Fibroblast of skin of left biceps (primary cell): ENCODE results near the gene ODAD2.
A peak's percentile ranks its signal among the peaks of the same experiment; 100 is the strongest.
"Not testable (repeated sequence)": the region's sequence is repeated elsewhere in the genome, so short reads cannot be mapped to it uniquely, and the experiment has no call there.

Experiments used
- DNase-seq, 2 experiments: peaks; one replicate each; pipeline ENCODE4 v3.0.0-alpha.2; 2013; ENCODE audit warnings: low read depth in 2 of 2

ODAD2 gene

DNA sequence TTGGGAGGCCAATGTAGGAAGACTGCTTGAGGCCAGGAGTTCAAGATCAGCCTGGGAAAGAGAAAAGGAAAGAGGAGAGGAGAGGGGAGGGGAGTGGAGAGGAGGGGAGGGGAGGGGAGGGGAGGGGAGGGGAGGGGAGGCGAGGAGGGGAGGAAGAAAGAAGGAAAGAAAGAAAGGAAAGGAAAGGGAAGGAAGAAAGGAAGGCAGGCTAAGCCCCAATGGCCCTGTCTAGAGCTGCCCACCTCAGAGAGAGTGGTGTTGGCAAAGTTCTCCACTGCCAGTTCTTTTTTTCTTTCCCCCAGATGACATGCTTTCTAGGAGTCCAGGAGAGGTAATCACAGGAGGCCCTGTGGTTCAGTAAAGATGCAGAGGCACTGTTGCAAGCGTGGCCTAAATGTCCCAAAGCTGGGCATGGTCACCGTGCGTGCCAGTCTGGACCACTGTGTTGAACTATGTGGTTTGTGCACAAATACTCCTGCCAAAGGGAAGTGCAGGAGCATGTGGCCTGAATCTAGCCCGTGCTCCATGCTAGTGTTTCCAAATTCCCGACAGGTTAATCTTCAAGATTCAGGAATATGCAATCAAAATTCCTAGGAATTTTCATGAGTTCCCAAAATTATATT is 39.7 kb downstream of the ODAD2 start:
- DNase-seq = no peak

GRCh38 chr10:27958383-27958782 is 40.5 kb downstream of the ODAD2 start:
- not testable (repeated sequence) for DNase-seq

DNA sequence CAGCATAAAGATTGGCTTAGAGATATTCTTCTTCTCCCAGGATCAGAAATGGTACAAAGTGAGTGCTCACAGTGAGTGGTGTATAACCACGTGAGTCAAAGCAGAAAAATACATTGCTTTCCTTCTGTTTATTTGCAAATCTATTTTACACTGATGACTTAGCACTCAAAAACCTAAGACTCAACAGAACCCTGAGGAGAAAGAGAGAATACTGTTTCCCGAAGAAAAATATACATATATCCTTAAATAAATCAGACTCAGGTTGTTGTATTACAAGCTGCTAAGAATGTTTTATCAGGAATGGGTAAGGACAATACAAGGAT is 48.7 kb downstream of the ODAD2 start:
- DNase-seq = no peak

- no peak for DNase-seq
These were observed 49.2 kb downstream of the ODAD2 start for GRCh38 chr10:27949528-27950241.

DNA sequence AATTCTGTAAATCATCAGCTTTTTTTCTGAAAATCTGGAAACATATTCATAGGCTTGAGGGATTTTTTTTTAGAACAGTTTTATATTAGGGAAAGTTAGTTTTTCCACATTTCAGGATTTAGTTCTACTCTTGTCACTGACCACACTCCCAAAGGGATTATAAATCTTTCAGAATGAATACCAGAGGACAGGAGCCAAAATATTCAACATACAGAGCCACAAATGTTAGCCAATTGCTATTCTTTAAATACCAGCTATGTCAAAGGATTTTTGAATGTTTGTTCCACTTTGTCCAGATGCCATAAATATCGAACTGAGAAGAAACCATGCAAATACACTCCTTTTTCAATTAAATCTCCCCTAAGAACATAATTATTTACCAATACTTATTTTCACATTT is 50.7 kb downstream of the ODAD2 start:
- DNase-seq = peak; percentile 68 to 73

GRCh38 chr10:27947540-27947939 is 51.3 kb downstream of the ODAD2 start:
- no peak for DNase-seq

- no peak for DNase-seq
These were observed 54.9 kb downstream of the ODAD2 start for GRCh38 chr10:27944005-27944404.

DNA sequence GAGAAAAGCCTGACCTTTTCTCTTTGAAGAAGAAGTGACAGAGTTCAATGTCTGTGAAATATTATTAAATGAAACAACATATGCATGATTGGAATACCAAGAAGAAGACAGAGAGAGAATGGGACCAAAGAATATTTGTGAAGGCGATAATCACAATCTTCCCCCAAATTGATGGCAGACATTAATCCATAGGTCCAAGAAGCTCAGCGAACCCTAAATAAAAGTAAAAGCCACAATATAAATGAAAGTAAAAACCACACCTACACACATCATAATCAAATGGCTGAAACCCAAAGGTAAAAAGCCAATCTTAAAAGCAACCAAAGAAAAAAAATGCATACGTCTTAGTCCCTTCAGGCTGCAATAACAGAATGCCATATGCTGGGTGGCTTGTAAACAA is 84.0 kb downstream of the ODAD2 start:
- no peak for DNase-seq

GRCh38 chr10:27912231-27912630 is 86.6 kb downstream of the ODAD2 start:
- no peak for DNase-seq

GRCh38 chr10:27911539-27911938 is 87.3 kb downstream of the ODAD2 start:
- DNase-seq = no peak

- no peak for DNase-seq
These were observed 87.9 kb downstream of the ODAD2 start for GRCh38 chr10:27911011-27911410.

DNA sequence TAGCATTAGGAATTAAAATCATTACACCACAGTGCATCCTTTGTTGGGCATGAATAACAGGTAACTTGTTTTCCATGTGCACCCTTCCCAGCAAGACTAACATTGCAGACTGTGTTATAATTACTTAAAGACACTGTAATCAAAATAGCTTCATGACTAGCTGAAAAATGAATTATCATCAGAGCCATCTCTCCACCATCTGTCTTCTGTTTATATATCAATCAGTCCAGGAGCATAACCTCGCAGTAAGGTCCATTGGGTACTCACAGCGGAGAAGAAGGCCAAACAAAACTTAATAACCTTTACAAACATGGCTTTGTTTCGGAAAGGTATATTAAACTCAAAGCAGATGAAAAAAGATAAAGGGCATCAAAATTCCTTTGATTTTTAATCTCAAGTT is 90.6 kb downstream of the ODAD2 start:
- DNase-seq = no peak

GRCh38 chr10:27899485-27899884 is 99.4 kb downstream of the ODAD2 start:
- DNase-seq = not testable (repeated sequence)

DNA sequence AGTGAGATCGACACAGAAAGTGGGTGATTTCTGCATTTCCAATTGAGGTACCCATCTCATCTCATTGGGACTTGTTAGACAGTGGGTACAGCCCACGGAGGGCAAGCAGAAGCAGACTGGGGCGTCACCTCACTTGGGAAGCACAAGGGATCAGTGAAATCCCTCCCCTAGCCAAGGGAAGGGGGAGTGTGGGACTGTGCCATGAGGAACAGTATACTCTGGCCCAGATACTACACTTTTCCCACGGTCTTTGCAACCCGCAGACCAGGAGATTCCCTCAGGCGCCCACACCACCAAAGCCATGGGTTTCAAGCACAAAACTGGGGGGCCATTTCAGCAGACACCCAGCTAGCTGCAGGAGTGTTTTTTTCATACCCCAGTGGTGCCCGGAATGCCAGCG is 99.8 kb downstream of the ODAD2 start:
- no peak for DNase-seq

DNA sequence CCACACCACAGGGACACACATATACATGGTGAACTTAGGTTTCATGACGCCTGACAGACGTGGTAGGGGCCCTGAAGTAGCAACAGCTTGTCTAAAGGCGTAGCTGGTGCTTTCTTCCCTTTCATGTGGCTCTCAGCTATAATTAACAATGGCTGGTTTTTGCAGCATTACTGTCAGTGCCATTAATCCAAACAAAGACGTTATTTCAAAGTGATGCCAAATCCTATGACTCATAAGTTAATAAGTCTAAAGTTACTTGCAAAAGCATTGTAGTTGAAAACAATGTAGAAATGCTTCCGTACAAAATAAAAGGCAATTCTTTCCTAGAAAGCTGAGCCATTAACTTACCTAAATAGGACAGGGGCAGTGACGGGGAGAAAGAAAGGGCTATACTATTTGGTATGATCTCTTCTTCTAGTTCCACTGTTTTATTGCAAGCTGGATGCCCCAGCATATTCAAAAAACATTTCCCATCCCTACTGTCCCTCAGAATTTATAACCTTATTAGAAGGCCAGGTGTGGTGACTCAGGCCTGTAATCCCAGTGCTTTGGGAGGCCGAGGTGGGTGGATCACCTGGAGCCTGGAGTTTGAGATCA is 105.4 kb downstream of the ODAD2 start:
- peak in 1 of 2 experiments; percentile 8 for DNase-seq

DNA sequence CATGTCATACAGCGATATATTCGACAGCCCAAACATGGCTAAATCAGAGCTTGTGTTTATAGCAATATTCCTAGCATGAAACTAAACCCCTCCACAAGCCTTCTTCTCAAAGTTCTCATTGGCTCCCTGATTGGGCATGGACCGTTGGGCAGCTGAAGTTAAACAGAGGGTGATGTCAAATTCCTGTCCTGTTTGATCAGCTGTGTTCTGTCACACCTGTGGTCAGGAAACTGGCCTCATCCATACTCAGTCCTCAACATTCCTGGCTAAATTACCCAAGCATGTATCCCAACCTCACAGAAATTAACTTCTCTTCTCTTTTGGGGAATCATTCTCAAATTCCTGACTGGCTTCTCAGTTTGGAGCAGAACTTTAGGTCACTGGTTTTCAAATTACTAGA is 107.9 kb downstream of the ODAD2 start:
- no peak for DNase-seq

- no peak for DNase-seq
These were observed 109.4 kb downstream of the ODAD2 start for GRCh38 chr10:27889518-27889917.

DNA sequence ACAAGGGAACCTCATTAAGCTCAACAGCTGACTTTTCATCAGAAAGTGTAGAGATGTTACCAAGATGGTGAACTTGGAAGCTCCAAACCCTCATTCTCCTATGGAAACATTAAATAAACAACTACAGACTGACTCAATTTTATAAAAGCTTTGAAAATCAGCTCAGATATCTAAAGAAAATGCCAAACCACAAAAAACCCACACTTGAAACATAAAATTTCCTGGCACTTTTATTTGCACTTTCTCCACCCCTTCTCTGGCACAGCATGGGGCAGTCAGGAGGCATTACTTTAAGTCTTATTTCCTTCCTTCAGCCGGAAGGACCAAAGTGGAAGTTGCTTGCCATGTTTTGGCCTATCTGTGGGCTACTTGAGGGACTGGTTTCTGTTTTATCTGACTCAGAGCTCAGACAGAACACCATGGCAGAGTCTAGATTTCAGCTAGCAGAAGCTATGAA is 114.7 kb downstream of the ODAD2 start:
- DNase-seq = no peak

DNA sequence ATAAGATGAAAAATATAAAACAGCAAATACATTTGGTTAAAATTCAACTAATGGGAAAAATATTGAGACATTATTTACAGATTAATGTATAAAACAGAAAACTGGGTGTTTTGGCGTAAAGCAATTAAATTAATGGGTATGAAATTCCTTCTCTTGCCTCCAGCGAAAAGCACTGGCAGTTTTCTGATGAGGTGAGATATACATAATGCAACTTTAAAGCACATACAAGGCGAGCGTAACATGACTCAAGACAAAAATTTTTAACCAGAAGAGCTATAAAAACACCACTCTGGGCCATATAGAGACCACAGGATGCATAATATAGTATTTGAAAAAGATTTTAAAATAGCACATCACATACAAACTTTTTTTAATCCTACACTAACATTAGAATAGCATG is 120.6 kb downstream of the ODAD2 start:
- no peak for DNase-seq

GRCh38 chr10:27865221-27865635 is 133.7 kb downstream of the ODAD2 start:
- peak in 1 of 2 experiments; percentile 6 for DNase-seq

DNA sequence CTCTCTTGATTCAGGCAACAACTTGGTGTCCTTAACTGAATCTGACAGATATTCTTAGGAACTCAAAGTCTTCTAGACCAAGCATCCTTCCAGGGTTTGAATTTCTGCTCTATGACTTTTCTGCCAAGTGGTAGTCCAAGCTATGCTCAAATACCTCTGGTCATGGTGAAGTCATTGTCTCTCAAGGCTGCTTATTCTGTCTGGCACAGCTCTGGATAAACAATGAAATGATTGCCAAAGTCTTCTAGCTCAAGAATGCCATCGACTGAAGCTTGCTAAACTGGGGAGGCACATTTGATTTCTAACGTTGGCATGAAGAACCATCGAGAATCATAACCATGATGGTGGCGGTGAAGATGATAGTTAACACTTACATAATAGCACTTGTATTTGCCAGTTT is 137.1 kb downstream of the ODAD2 start:
- no peak for DNase-seq

- no peak for DNase-seq
These were observed 141.3 kb downstream of the ODAD2 start for GRCh38 chr10:27857616-27858015.

DNA sequence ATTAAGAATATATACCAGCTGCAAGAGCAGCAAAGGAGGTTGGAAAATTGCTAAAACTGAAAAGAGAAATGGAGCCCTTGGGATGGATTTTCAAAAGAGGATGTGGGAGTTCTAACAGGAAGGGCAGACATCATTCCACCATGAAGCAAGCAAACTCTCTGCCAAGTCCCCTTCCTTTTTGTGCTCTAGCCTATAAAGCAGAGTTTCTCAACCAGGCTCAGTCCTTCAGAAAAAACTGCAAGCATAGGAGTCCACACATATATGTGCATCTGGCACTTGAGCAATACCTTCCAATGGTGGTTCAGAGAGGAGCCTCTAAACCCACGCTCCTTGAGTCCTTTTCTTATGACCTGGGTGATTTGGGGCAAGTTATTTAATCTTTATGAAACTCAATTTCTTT is 154.7 kb downstream of the ODAD2 start:
- no peak for DNase-seq
